HepG2 (cell line): ENCODE data around the gene C9orf50. TPM values are rescaled to one million over a fixed set of nuclear protein-coding genes. Genes with fewer than 3 reads are reported as not detected.

Experiments used
- ATAC-seq: fragments of 200-7000 bp; cut with Tn5 transposase; 3 replicates; pipeline ENCODE4 v1.9.1; 2020; ENCODE audit warnings: mild to moderate bottlenecking, moderate library complexity
- BruUV-seq: library from RNA; stranded (reverse); fragments of 400-500 nt; replicated peaks from 2 replicates; lab custom pipeline; 2021; lab: Mats Ljungman, UMichigan
- CTCF ChIA-PET: fragments of 300-600 bp; formaldehyde crosslinking; extraction: SDS; loops from one replicate; lab custom pipeline; 2021; ENCODE audit warnings: low total read pairs, inconsistent platforms, low intra/inter-chr PET ratio; lab: Yijun Ruan, JAX
- POLR2A ChIA-PET: fragments of 350-600 bp; sonication (Branson Sonifier 250); formaldehyde crosslinking; loops from one replicate; lab custom pipeline; 2020; ENCODE audit warnings: antibody characterized with exemption, inconsistent platforms; lab: Yijun Ruan, JAX
- DNase-seq: peaks from one replicate; pipeline ENCODE4 v3.0.0-alpha.2; 2015; ENCODE audit warnings: low spot score
- FAIRE-seq: peaks from 3 replicates; lab custom pipeline; 2011; peaks lifted over from hg19 to GRCh38; lab: Jason Lieb, UNC
- H2AFZ ChIP-seq: one replicate; pipeline ENCODE4 v1.6.1; 2011; ENCODE audit warnings: low read length, inconsistent platforms
- H3K27ac ChIP-seq: fragments of 300-600 bp; 3 replicates; pipeline ENCODE4 v1.8.0; 2011; ENCODE audit warnings: mixed run types, mild to moderate bottlenecking, mixed read lengths, low read length, inconsistent platforms; ENCODE audit not compliant: insufficient read depth; ENCODE audit errors: extremely low read length
- H3K27me3 ChIP-seq, 2 experiments: fragments of 200-600 bp in 1 of 2; 2 replicates in 1 of 2; 3 replicates in 1 of 2; pipeline versions ENCODE4 v1.6.0 to v1.8.0; 2011; ENCODE audit warnings: low read length in 2 of 2, mild to moderate bottlenecking in 2 of 2, moderate library complexity in 2 of 2, inconsistent platforms in 1 of 2; ENCODE audit not compliant: insufficient read depth in 2 of 2, control insufficient read depth in 1 of 2
- H3K36me3 ChIP-seq, 2 experiments: fragments of 200-600 bp in 1 of 2; replicated peaks in 1 of 2; 2 replicates in 1 of 2; 3 replicates in 1 of 2; pipeline versions ENCODE4 v1.5.1 to v1.8.0; 2011; ENCODE audit warnings: low read length in 2 of 2, inconsistent platforms in 1 of 2; ENCODE audit not compliant: insufficient read depth in 2 of 2, control insufficient read depth in 1 of 2
- H3K4me1 ChIP-seq: 2 replicates; pipeline ENCODE4 v1.5.1; 2012; ENCODE audit warnings: low read length, inconsistent platforms; ENCODE audit not compliant: insufficient read depth
- H3K4me2 ChIP-seq: 2 replicates; pipeline ENCODE4 v1.6.0; 2011; ENCODE audit warnings: low read depth, low read length, inconsistent platforms
- H3K4me3 ChIP-seq, 3 experiments: fragments of 200-600 bp in 1 of 3; sonication (generic), shearing (Covaris generic) in 1 of 3; replicated peaks in 1 of 3; 2 replicates each; pipeline ENCODE4 v1.5.1; 2011 to 2016; ENCODE audit warnings: low read length in 3 of 3, inconsistent platforms in 2 of 3, low read depth in 2 of 3, mild to moderate bottlenecking in 2 of 3, control low read depth in 1 of 3, mixed read lengths in 1 of 3; ENCODE audit not compliant: insufficient read depth in 1 of 3
- H3K79me2 ChIP-seq: one replicate; pipeline ENCODE4 v1.6.1; 2011; ENCODE audit warnings: low read length, inconsistent platforms; ENCODE audit not compliant: insufficient read depth
- H3K9ac ChIP-seq: 2 replicates; pipeline ENCODE4 v1.6.0; 2011; ENCODE audit warnings: mild to moderate bottlenecking, low read depth, low read length, inconsistent platforms; ENCODE audit not compliant: insufficient read depth
- H3K9me3 ChIP-seq: 2 replicates; pipeline ENCODE4 v1.5.1; 2012; ENCODE audit warnings: mild to moderate bottlenecking, low read length
- H4K20me1 ChIP-seq: 2 replicates; pipeline ENCODE4 v1.6.0; 2011; ENCODE audit warnings: inconsistent platforms, mild to moderate bottlenecking, low read length, moderate library complexity; ENCODE audit not compliant: insufficient read depth
- EED ChIP-seq: sonication (generic); formaldehyde crosslinking; IDR thresholded peaks from 2 replicates; pipeline ENCODE4 v1.5.0; 2020; ENCODE audit warnings: mild to moderate bottlenecking, missing genetic modification reagents
- GFI1 ChIP-seq: sonication (generic); formaldehyde crosslinking; IDR thresholded peaks from 2 replicates; pipeline ENCODE4 v1.5.0; 2020; ENCODE audit warnings: missing genetic modification reagents, mild to moderate bottlenecking, borderline replicate concordance
- HMG20B ChIP-seq: conservative IDR thresholded peaks from 2 replicates; pipeline ENCODE4 v1.6.1; 2016; ENCODE audit warnings: missing genetic modification reagents, missing compliant biosample characterization
- PHF21A ChIP-seq: sonication (generic); formaldehyde crosslinking; IDR thresholded peaks from 2 replicates; pipeline ENCODE4 v1.5.0; 2020; ENCODE audit warnings: mild to moderate bottlenecking, missing genetic modification reagents
- RAD21 ChIP-seq: fragments of 450-650 bp; formaldehyde crosslinking; IDR thresholded peaks from 2 replicates; pipeline ENCODE4 v1.5.0; 2020; ENCODE audit warnings: mild to moderate bottlenecking
- SKI ChIP-seq: fragments of 450-650 bp; IDR thresholded peaks from one replicate; pipeline ENCODE4 v1.6.1; 2018; ENCODE audit warnings: mild to moderate bottlenecking; ENCODE audit not compliant: partially characterized antibody
- SMC3 ChIP-seq: IDR thresholded peaks from 2 replicates; pipeline ENCODE4 v1.6.1; 2011; ENCODE audit warnings: low read length, improper control_type of control experiment
- STAG1 ChIP-seq: sonication (generic); formaldehyde crosslinking; IDR thresholded peaks from 2 replicates; pipeline ENCODE4 v1.4.0; 2020; ENCODE audit warnings: missing genetic modification reagents
- TEAD3 ChIP-seq: optimal IDR thresholded peaks from 2 replicates; pipeline ENCODE3; 2016; ENCODE audit warnings: borderline replicate concordance
- ZBTB7B ChIP-seq: sonication (generic); formaldehyde crosslinking; IDR thresholded peaks from 2 replicates; pipeline ENCODE4 v1.4.0; 2020; ENCODE audit warnings: missing genetic modification reagents
- ZNF101 ChIP-seq: sonication (generic); formaldehyde crosslinking; IDR thresholded peaks from 2 replicates; pipeline ENCODE4 v1.4.0; 2020; ENCODE audit warnings: mild to moderate bottlenecking, low read depth, missing genetic modification reagents, borderline replicate concordance
- WGBS: methylation state at CpG from one replicate; pipeline ENCODE4 v1.1.6; 2017; ENCODE audit warnings: low lambda C conversion rate; 5-methylcytosine and 5-hydroxymethylcytosine counted together
- in situ Hi-C: cut with HindIII; loops from 2 replicates; pipeline ENCODE4 v1.10.0; 2017; ENCODE audit warnings: low pct_unique_long_range_greater_than_20kb; ENCODE audit not compliant: extremely low pct_ligation_motif_present
- intact Hi-C: fragments of 100-400 bp; cut with micrococcal nuclease; formaldehyde crosslinking; loops from one replicate; pipeline ENCODE4 v1.10.0; 2022; ENCODE audit not compliant: unreplicated experiment
- polyA plus RNA-seq, 8 experiments: library from polyadenylated mRNA; depleted of rRNA in 3 of 8; stranded (reverse) in 7 of 8; unstranded in 1 of 8; fragments of >200 nt; fragmentation: Illumina TruSeq in 4 of 8; extraction: Trizol in 4 of 8; gene quantifications; 2 replicates each; pipeline versions ENCODE4 v1.2.1 to v1.2.3, GENCODE V29; 2011 to 2016; ENCODE audit warnings: low read depth in 4 of 8, missing spikeins in 1 of 8, mixed read lengths in 1 of 8; ENCODE audit not compliant: insufficient read depth in 1 of 8
- total RNA-seq, 5 experiments: library from RNA; depleted of rRNA; stranded (reverse); fragments of >200 nt; fragmentation: Illumina TruSeq; extraction: Trizol; gene quantifications; 2 replicates each; pipeline ENCODE4 v1.2.3, GENCODE V29; 2016; ENCODE audit warnings: low read depth in 1 of 5
- TF ChIP-seq, protein P1 (sequence below): sonication (generic); formaldehyde crosslinking; IDR thresholded peaks from 2 replicates; pipeline ENCODE4 v1.5.1; 2020; ENCODE audit warnings: mild to moderate bottlenecking, missing genetic modification reagents, moderate library complexity
- TF ChIP-seq, protein P2 (sequence below): sonication (generic); formaldehyde crosslinking; IDR thresholded peaks from 2 replicates; pipeline ENCODE4 v1.5.0; 2020; ENCODE audit warnings: mild to moderate bottlenecking, missing genetic modification reagents, moderate library complexity

The C9orf50 gene
- total and polyA plus RNA-seq, 2 of the 13 experiments (the other 11 are each of a cell fraction or from before 2014, with no cell fraction given), result not detected

DNA sequence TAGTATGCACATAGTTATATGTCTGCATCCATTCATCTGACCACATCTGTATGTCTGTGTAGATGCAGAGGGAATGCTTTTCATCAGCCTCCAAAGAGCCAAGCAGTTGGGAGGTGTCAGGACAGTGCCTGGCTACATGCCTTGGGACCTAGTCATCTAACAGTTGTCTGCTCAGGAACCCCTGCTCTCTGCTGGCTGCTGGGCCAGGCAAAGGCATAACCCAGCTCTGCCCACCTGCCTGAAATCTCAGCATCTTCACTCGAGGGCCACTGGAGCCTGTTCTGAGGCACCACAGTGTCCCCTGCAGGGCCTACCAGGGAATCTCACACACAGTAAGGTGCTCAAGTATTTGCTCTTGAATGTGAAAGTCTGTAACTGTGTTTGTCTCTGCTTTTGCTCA is 3.7 kb downstream of the C9orf50 start:
- DNase-seq (no peak), ATAC-seq (peak; percentile 39), FAIRE-seq (no peak)
- no peak overlapping the region for H3K4me2 ChIP-seq
- H3K27ac ChIP-seq, result no peak overlapping the region
- H3K4me3 ChIP-seq, result no peak overlapping the region
- no peaks in the 10 kb centered on the region for H3K79me2 ChIP-seq
- H4K20me1 ChIP-seq, result peaks cover 7% of the 10 kb centered on the region; the same call in 1 of the 2 replicates
- no peaks in the 10 kb centered on the region for H3K9me3 ChIP-seq
- H3K4me1 ChIP-seq, result peaks cover 20% of the 10 kb centered on the region
- no CpG with 5 or more reads among the region's 1 CpG for whole genome bisulfite sequencing
- TF ChIP-seq TEAD3 (CRISPR knock-in tag), result peak; percentile 18
- no peak for TF ChIP-seq ZBTB7B
- TF ChIP-seq RAD21 (CRISPR knock-in tag), result peak; percentile 35; the same call in 1 of the 2 replicates
- TF ChIP-seq PHF21A (CRISPR knock-in tag), result peak; percentile 66
- TF ChIP-seq HMG20B (CRISPR knock-in tag), result peak; percentile 84
- TF ChIP-seq STAG1 (CRISPR knock-in tag), result peak; percentile 81
- peak; percentile 35 for TF ChIP-seq SKI
- TF ChIP-seq EED (CRISPR knock-in tag), result no peak
- TF ChIP-seq SMC3, result peak; percentile 38; the same call in 1 of the 2 replicates
- TF ChIP-seq, protein P1, sequence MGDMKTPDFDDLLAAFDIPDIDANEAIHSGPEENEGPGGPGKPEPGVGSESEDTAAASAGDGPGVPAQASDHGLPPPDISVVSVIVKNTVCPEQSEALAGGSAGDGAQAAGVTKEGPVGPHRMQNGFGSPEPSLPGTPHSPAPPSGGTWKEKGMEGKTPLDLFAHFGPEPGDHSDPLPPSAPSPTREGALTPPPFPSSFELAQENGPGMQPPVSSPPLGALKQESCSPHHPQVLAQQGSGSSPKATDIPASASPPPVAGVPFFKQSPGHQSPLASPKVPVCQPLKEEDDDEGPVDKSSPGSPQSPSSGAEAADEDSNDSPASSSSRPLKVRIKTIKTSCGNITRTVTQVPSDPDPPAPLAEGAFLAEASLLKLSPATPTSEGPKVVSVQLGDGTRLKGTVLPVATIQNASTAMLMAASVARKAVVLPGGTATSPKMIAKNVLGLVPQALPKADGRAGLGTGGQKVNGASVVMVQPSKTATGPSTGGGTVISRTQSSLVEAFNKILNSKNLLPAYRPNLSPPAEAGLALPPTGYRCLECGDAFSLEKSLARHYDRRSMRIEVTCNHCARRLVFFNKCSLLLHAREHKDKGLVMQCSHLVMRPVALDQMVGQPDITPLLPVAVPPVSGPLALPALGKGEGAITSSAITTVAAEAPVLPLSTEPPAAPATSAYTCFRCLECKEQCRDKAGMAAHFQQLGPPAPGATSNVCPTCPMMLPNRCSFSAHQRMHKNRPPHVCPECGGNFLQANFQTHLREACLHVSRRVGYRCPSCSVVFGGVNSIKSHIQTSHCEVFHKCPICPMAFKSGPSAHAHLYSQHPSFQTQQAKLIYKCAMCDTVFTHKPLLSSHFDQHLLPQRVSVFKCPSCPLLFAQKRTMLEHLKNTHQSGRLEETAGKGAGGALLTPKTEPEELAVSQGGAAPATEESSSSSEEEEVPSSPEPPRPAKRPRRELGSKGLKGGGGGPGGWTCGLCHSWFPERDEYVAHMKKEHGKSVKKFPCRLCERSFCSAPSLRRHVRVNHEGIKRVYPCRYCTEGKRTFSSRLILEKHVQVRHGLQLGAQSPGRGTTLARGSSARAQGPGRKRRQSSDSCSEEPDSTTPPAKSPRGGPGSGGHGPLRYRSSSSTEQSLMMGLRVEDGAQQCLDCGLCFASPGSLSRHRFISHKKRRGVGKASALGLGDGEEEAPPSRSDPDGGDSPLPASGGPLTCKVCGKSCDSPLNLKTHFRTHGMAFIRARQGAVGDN (CRISPR knock-in tag), result 0 out of 2 replicates have a peak, but pooled peaks have one; percentile 23
- TF ChIP-seq ZNF101 (CRISPR knock-in tag), result no peak
- TF ChIP-seq, protein P2, sequence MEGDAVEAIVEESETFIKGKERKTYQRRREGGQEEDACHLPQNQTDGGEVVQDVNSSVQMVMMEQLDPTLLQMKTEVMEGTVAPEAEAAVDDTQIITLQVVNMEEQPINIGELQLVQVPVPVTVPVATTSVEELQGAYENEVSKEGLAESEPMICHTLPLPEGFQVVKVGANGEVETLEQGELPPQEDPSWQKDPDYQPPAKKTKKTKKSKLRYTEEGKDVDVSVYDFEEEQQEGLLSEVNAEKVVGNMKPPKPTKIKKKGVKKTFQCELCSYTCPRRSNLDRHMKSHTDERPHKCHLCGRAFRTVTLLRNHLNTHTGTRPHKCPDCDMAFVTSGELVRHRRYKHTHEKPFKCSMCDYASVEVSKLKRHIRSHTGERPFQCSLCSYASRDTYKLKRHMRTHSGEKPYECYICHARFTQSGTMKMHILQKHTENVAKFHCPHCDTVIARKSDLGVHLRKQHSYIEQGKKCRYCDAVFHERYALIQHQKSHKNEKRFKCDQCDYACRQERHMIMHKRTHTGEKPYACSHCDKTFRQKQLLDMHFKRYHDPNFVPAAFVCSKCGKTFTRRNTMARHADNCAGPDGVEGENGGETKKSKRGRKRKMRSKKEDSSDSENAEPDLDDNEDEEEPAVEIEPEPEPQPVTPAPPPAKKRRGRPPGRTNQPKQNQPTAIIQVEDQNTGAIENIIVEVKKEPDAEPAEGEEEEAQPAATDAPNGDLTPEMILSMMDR (CRISPR knock-in tag), result peak; percentile 75
- peak; percentile 100 for TF ChIP-seq GFI1
- in situ Hi-C loops (loop anchor here (10.0 kb wide), 3 partner anchors 122 to 442 kb away; partner anchors contain the start of gene IER5L), intact Hi-C loops (no loop called here)
- ChIA-PET CTCF (no interaction called here), POLR2A (interaction anchor here (1.3 kb wide), 1 partner anchor 70 kb away, joined by 3 read pairs; no protein-coding TSS in a partner anchor)
- H2AFZ ChIP-seq, result no peak overlapping the region
- H3K36me3 ChIP-seq, result no peaks in the 10 kb centered on the region
- H3K9ac ChIP-seq, result no peak overlapping the region
- H3K27me3 ChIP-seq, result peaks cover 0 to 15% of the 10 kb centered on the region in 2 experiments; a peak in 3 of 5 replicates
- BruUV-seq, result no TSS peak
